GM18511 (cell line): ENCODE results near the gene USP54.
"Not testable (repeated sequence)": the region's sequence is repeated elsewhere in the genome, so short reads cannot be mapped to it uniquely, and the experiment has no call there.

Experiments
- ATAC-seq: cut with Tn5 transposase; IDR thresholded peaks from one replicate; pipeline ENCODE4 v1.9.1; 2021; ENCODE audit warnings: mild to moderate bottlenecking, moderate library complexity; ENCODE audit not compliant: unreplicated experiment

USP54 gene

DNA sequence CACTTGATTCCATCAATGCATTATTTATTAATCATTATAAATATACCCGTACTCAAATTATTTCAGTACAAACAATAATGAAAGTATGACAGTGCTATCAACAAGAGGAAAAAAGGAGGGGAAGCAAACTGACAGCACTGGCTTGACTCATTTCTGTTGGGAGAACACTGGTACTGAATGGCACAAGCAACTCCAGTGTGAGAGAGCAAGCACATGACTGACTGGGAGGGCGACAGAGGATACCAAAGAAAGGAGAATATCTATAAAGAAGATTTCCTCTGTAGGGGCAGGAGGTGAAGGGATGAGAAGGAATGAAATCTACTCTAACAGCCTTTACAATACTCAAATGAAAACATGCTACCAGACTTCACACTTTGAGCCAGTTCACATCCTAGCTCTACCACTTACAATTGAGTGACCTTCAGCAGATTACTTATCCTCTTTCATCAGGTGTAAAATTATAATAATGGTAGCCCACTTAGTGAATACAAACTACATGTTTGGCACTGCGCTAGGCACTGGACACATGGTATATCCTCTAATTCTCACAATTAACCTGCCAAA lies 1.5 kb downstream of the USP54 start:
- no peak for ATAC-seq

DNA sequence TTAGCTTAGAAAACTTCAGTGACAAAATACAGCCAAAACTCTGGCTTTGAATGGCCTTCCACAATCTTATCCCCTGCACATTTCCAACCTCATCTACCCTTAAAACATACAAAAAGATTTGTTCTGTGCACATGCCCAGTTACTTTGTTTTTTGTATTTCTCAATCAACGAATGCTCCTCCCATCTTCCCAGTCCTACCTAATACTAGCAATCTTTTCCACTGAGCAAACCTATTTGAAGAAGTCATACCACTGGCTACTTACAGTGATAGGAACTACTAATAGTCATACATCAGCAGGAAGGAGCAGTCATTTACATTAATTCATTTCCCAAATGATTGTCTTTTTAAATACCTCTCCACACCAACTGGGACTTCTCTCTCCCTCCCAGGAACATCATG lies 2.5 kb downstream of the USP54 start:
- ATAC-seq: no peak

DNA sequence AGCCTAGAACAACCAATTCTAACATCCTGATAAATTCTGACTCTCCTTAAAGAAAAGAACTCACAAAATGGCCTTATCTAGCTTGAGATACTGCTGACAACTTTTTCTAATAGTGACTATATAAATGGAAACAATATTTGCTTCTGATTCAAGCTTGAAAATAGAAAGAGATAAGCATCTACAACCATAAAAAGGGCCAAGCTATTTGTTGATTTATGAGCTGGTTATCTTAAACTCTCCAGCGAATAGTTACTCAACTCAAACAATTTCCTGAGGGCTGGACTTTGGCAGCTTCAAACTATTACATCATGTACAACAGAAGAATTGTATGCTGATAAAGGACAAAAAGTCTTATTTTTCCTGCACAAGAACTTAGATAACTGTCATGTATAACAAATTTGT lies 4.6 kb downstream of the USP54 start:
- ATAC-seq: no peak

DNA sequence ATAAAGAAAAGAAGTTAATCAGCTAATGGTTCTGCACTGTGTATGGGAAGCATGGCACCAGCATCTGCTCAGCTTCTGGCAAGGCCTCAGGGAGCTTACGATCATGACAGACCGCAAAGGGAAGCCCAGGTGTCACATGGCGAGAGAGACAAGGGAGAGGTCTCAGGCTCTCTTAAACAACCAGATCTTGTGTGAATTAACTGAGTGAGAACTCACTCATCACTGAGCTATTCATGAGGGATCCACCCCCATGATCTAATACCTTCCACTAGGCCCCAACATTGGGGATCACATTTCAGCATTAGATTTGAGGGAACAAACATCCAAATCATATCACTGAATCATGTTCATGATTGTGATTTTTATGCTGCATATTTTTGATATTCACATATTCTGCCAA lies 5.8 kb downstream of the USP54 start:
- no peak for ATAC-seq

DNA sequence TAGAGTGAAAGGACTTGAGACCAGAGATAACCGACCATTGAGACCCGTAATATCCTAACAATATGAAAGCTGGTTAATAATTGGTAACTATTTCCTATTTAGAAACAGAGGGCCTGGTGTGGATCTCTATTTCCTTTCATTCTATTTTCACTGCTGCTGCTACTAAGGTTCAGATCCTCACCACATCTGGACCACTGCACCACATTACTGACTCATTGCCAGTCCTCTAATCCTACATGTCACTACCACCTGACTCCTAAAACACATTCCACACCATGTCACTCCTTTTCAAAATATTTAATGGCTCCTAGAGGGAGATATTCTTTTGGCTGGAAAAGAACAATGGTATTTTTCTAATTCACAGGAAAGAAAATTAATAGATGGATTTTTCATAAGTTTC lies 6.4 kb downstream of the USP54 start:
- ATAC-seq: peak; percentile 81

DNA sequence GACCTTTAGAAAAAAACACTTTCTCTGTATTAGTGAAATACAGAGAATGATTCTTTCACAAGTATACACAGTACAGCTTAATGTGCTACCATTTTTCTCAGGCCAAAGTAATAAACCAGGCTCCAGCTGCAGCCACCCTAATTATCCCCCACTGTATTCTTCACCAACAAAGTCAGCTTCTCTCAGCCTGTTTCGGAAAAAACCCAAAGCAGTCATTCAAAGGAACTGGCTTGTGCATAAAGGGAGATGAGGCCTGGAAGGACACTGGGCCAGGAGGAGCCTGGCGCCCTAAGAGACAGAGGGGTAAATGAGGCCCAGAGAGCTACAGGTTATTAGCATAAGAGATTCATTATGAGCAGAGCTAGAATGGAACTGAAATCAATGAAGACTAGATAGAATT lies 9.2 kb downstream of the USP54 start:
- ATAC-seq: no peak

DNA sequence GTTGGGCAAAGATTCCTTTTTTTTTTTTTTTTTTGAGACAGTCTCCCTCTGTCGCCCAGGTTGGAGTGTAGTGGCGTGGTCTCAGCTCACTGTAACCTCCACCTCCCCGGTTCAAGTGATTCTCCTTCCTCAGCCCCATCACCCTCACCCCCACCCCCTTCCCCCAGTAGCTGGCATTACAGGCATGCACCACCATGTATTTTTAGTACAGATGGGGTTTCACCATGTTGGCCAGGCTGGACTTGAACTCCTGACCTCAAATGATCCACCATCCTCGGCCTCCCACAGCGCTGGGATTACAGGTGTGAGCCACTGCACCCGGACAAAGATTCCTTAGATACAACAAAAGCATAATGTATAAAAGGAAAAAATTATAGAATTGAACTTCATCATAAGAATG lies 12.2 kb downstream of the USP54 start:
- not testable (repeated sequence) for ATAC-seq

DNA sequence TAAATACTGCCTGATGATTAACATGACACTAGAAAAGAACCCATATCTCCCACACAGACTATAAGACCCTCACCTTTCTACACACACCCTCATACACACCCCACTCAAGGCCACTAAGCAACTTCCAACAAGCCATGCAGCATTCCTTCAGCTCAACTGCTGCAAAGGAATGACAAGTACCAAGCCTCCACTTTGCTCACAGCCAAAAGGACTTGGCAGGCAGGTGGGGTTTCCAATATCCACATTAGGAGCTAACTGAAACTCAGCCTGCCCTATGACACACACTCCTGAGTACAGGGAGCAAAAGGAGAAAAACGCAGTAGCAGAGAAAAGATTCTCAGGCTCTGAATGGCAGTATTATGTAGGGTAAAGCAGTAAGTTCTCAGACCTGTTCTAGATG lies 13.4 kb downstream of the USP54 start:
- no peak for ATAC-seq

DNA sequence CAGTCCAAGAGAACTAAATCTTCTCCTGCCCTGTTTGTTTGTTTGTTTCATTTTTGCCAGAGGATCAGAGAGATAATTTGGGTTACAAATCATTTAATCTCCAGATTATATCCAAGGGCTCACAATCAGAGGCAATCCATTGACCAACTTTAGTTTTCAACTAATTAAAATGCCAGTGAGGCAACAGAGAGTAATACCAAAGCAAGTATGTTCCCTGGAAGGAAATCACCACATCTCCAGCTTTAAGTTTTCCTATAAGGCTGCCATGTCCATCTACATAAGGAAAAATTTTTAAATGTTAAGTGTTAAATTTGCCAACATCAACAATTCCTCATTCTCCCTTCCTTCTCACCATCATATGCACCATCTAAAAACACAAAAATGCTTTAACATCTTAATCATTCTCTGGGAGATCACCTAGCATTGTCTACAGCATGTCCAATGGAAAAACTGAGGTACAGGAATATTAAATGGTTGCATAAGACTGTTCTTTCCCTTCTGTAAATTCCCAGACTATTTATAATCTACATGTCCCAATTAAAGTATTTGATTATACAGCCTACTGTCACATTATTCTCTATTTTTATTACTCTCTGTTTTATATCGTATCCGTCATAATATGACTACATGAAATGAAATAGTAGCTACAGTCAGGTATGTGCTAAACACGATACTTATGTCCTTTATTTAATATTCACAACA lies 14.1 kb downstream of the USP54 start:
- ATAC-seq: no peak

DNA sequence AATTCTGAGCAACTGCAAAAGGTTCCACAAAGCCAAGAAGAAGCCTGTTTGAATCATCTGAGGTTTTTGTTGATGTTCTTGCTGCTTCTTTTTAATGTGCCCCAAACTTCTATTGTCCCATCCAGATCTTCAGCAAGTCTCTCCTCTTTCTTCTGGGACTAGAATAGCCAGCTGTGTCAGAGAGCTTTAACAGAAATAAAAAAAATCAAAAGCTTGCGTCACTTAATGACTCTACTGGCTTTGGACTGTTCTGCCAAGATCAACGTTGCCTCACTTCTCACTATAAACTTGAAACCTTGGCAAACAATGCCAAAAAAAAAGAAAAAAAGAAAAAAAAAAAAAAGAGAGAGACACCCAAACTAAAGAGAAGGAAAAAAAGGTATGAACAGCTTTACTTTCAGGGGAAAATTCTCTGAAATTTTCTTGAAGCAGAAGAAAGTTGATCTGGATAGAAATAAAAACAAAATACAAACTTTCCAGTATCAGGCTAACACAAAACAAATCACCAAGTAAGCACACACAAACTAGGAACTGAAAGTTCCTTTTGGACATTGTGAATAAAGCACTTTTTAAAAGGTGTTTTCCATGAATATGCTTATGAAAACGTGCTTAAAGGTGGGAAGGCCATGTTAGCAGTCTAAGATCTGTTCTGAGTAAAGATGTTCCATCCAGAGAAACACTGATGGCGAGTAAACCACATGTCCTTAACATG lies 14.8 kb downstream of the USP54 start:
- ATAC-seq: no peak

DNA sequence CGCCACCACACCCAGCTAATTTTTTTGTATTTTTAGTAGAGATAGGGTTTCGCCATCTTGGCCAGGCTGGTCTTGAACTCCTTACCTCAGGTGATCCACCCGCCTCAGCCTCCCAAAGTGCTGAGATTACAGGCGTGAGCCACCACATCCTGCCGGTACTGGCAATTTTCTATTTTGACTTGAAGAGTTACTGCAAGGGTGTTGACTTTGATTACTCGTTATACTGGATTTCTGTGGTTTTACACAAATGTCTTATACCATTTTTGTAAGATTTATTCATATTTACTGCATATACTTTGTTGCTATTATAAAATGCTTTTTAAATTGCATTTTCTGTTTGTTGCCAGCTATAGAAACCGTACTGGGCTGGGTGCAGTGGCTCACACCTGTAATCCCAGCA lies 24.1 kb downstream of the USP54 start:
- ATAC-seq: not testable (repeated sequence)

DNA sequence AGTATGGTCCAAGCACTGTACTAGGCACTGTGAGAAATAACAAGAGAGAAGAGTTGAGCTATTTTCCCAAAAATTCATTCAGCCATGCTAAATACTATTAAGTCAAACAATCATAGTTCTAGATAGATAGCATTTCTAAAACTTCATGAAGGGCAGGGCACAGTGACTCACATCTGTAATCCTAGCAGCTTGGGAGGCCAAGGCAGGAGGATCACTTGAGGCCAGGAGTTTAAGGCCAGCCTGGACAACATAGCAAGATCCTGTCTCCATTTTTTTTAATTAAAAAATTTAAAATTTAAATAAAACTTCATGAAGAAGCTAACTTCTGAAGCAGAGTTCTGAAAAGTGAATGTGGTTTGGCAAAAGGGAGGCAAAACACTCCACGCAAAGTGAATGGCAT lies 29.9 kb downstream of the USP54 start:
- no peak for ATAC-seq

DNA sequence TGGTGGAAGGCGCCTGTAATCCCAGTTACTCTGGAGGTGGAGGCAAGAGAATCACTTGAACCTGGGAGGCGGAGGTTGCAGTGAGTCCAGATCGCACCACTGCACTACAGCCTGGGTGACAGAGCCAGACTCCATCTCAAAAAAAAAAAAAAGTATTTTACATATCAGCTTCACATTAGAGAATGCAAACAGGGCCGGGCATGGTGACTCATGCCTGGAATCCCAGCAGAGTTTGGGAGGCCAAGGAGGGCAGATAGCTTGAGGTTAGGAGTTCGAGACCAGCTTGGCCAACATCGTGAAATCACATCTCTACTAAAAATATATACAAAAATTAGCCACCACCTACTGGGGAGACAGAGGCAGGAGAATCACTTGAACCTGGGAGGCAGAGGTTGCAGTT lies 31.6 kb downstream of the USP54 start:
- no peak for ATAC-seq

DNA sequence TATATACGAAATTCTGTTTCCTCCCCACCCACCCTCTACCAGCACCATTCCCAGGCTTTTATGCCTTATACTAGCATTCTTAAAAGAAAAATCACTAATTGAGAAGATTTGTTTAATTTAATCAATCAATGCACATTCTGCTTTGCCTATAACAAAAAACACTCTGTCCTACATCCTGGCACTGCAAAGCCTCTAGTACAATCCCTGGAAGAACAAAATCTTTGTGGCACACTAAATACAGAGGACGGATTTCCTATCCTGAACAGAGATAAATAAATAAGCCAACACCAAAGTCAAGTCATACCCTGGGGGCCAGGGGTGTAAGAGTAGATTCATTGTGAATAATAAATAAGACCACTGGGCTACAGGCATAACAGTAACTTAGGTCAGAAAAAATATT lies 34.3 kb downstream of the USP54 start:
- ATAC-seq: no peak

DNA sequence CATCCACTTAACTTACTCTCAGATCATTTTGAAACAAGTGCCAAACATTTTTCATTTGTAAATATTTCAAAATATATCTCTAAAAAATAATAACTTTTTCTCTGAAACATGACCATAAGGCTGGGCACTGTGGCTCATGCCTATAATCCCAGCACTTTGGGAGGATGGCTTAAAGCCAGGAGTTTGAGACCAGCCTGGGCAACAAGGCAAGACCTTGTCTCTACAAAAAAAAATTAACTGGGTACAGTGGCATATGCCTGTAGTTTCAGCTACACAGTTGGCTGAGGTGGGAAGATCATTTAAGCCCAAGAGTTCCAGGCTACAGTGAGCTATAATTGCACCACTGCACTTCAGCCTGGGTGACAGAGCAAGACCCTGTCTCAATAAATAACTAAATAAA lies 36.4 kb downstream of the USP54 start:
- no peak for ATAC-seq

DNA sequence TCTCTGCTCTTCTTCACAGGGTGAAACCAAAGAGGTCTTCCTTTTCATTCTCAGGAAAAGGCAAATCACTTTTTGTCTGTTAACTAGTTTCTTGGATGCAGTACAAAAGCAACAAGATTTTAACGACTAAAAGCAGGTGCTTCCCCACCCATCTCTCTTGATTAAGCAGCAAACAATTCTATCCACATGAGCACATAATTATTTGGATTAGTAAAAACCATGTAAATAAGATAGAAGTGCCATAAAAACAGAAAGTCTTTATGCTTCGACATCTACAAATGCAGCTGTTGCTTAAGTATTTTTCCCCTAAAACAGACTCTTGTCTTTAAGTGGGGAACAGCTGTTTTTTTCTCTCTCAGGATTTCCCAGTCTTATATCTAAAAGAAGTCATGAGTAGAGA lies 37.4 kb downstream of the USP54 start:
- ATAC-seq: no peak

DNA sequence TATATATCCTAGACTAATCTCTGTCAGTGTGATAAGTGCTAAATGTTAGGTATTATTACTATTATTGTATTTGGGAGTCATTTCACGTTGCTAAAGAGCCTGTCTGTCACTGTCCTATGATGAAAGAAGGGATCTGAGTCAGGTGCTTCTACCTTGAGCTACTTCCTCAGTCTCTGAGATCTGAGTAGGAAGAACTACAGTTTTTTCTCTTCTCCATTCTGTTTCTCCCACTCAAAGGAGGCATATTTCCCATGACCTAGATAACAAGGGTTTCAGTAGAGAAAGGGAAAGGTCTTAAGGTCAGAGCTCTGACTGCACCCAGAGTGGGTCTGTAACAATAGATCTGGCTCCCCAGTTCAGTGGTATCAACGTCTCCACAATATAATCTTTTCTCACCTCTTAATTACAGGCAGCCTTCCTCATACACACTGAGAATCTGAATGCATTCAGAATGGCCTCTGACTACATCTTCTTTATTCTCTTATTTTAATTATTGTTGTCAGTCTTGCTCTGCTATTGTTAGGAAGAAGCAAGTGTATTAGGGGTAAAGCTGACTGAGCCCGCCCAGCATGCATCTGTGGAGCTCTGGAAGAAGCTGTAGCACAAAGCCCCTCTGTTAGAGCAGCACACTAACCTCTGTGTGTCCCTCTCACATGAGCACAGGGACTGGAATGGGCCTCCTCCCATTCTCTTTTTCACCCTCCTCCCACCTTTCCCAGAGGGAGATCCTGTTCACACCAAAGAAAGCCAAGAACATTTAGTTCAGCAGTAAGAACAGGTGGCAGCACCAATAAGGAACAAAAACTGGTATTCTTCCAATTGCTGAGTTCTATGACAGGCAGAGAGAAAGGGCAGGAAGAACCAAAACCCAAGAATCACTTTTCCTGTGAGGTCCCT lies 38.1 kb downstream of the USP54 start:
- no peak for ATAC-seq

DNA sequence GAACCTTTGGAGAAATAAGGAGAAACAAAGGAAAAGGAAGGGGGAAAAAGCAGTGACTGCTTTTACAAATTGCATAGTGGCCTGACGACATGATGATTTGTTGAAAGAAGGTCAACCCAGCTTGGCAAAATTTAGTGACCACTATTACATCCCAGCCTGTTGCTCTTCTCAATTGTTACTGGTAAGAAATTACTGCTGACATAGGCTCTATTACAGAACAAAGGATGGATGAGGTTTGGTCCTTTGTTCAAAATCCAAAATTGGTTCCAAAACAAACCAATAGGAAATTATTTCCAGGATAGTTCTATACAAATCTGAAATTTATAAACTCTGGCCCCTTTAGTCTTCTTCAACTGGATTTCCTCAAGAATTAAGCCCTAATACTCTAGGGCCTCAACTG lies 39.6 kb downstream of the USP54 start:
- ATAC-seq: no peak

DNA sequence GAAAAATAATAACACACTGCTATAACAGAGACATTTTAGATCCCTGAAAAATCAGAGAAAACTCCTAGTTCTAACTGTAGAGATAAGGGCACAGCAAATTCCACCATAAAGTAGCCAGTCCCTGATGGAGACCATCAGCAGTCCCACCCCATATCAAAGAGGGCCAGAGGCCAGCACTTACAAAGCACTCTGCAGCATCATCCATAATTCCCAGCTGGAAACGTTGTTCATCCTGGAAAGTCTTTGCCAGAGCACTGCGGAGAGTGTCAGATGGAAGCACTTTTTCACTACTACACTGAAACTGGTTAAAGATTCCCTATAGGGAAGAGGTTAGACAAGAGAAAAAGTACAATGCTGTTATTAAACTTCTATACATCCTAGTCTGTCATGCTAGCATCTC lies 45.8 kb downstream of the USP54 start:
- ATAC-seq: no peak

DNA sequence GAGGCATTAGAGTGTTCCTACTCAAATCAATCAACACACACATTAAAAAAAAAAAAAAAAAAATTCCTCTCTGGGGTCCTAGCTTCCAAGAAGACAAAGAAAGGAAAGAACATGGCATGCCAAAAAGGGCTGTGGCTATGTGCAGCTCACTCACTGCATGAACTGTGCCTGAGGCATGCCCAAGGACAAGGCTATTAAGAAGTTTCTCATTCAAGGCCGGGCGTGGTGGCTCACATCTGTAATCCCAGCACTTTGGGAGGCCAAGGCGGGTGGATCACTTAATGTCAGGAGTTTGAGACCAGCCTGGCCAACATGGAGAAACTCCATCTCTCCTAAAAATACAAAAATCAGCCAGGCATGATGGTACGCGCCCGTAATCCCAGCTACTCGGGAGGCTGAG lies 53.4 kb downstream of the USP54 start:
- no peak for ATAC-seq

DNA sequence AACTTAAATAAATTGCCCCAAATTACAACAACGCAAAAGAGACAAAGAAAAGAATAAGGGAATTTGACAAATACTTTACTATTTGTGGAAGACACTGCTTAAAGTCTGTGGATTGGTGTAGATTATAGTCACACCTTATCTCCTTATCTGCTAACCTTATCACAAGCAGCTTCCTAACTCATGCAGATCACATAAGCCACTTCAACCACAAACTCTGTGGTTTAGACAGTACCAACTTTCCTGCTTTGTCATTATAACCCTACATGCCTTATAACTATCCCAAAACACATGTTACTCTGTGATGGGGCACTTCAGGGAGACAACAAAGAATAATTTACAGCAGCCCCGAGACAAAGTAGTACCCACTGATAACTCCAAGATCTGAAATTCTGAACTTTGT lies 53.9 kb downstream of the USP54 start:
- ATAC-seq: no peak

DNA sequence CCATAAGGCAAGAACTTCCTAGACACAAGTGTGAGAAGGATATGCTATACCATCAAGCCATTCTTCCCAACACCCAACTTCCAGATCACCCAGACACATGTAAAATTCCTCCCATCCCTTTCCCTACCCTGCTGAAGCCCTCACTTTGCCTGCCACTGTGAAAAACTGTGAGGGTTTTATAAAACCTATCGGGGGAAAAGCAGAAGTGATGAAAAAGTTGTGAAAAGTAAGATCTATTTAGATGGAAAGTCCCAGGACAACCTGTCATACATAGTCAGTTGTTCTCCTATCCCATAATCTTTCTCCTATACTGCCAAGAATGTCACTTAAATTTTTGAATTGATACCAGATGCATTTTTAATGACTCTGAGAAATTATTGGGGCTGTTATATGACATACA lies 56.3 kb downstream of the USP54 start:
- ATAC-seq: no peak
